ENCODE data around the gene ZNF207.

DNA sequence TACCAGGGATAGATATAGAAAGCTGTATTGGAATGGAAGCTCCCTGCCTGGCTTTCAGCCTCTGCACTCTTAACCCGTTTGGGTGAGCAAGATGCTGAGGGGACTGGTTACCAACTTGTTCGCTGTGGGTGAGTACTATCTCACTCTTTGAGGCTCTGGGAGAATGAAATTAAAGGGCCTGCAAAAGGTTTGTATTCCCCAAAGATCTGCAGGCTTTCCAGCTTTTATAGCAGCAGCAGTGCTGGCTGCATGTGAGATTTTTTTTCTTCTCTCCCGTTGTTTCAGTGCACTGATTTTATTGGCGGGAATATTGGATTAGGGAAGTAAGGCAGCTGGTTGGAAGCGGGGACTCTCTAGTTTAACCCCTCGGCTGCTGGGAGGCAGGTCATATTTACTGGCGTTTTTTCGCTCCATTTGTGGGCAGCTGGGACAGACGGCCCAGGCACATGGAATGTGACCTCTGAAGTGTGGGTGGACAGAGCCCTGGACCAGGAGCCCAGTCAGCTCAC, 38.9 kb upstream of the ZNF207 start:
- TF ChIP-seq, protein P1, sequence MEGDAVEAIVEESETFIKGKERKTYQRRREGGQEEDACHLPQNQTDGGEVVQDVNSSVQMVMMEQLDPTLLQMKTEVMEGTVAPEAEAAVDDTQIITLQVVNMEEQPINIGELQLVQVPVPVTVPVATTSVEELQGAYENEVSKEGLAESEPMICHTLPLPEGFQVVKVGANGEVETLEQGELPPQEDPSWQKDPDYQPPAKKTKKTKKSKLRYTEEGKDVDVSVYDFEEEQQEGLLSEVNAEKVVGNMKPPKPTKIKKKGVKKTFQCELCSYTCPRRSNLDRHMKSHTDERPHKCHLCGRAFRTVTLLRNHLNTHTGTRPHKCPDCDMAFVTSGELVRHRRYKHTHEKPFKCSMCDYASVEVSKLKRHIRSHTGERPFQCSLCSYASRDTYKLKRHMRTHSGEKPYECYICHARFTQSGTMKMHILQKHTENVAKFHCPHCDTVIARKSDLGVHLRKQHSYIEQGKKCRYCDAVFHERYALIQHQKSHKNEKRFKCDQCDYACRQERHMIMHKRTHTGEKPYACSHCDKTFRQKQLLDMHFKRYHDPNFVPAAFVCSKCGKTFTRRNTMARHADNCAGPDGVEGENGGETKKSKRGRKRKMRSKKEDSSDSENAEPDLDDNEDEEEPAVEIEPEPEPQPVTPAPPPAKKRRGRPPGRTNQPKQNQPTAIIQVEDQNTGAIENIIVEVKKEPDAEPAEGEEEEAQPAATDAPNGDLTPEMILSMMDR (IDR thresholded peaks at IDR 0.05) = no peak
- TF ChIP-seq POLR2A (IDR thresholded peaks at IDR 0.05) = no peak

Data from esophagus squamous epithelium (tissue), 4 donors.